K562 (cell line): ENCODE measurements around the gene HOXB5. TPM values are rescaled to one million over a fixed set of nuclear protein-coding genes. Genes with fewer than 3 reads are reported as not detected.

Source experiments
- BRD9 ChIP-seq: fragments of 450-650 bp; IDR thresholded peaks from 2 replicates; pipeline ENCODE4 v1.6.1; 2018; ENCODE audit warnings: low read depth; ENCODE audit not compliant: partially characterized antibody
- C11orf30 ChIP-seq: fragments of 450-650 bp; IDR thresholded peaks from 2 replicates; pipeline ENCODE4 v1.6.1; 2016; ENCODE audit warnings: low read depth, mild to moderate bottlenecking
- CREB3 ChIP-seq: fragments of 450-650 bp; conservative IDR thresholded peaks from 2 replicates; pipeline ENCODE4 v1.6.1; 2016; ENCODE audit warnings: missing genetic modification characterization, low read depth, mild to moderate bottlenecking, missing compliant biosample characterization, moderate library complexity
- ESRRA ChIP-seq: fragments of 450-650 bp; IDR thresholded peaks from 2 replicates; pipeline ENCODE4 v1.6.1; 2014; ENCODE audit warnings: low read depth, mild to moderate bottlenecking, moderate library complexity, borderline replicate concordance
- GATAD2A ChIP-seq: fragments of 450-650 bp; IDR thresholded peaks from 2 replicates; pipeline ENCODE4 v1.6.1; 2017
- GATAD2B ChIP-seq: fragments of 450-650 bp; IDR thresholded peaks from 2 replicates; pipeline ENCODE4 v1.6.1; 2017; ENCODE audit warnings: mild to moderate bottlenecking, borderline replicate concordance
- HCFC1 ChIP-seq: IDR thresholded peaks from 2 replicates; pipeline ENCODE4 v1.6.1; 2012; ENCODE audit warnings: low read depth, low read length, improper control_type of control experiment
- HOMEZ ChIP-seq: fragments of 250-450 bp; sonication (Bioruptor Pico); IDR thresholded peaks from 2 replicates; pipeline ENCODE4 v1.4.0; 2020; ENCODE audit warnings: mild to moderate bottlenecking, moderate library complexity
- LCOR ChIP-seq: sonication (generic); formaldehyde crosslinking; IDR thresholded peaks from 2 replicates; pipeline ENCODE4 v1.8.0; 2022; ENCODE audit warnings: mild to moderate bottlenecking, missing genetic modification reagents
- MAFF ChIP-seq: IDR thresholded peaks from 2 replicates; pipeline ENCODE4 v1.6.1; 2012; ENCODE audit warnings: low read length, improper control_type of control experiment
- MBD2 ChIP-seq: sonication (generic); IDR thresholded peaks from 2 replicates; pipeline ENCODE4 v1.6.1; 2016; ENCODE audit warnings: low read depth, borderline replicate concordance
- MED1 ChIP-seq: sonication (generic); formaldehyde crosslinking; IDR thresholded peaks from 2 replicates; pipeline ENCODE4 v1.8.1; 2023; ENCODE audit warnings: missing genetic modification reagents, borderline replicate concordance
- MTA1 ChIP-seq: fragments of 450-650 bp; IDR thresholded peaks from 2 replicates; pipeline ENCODE4 v1.6.1; 2017; ENCODE audit warnings: borderline replicate concordance
- NR2C2 ChIP-seq, 2 experiments: fragments of 200-800 bp in 1 of 2; sonication (Bioruptor generic) in 1 of 2; sonication (generic) in 1 of 2; formaldehyde crosslinking in 1 of 2; IDR thresholded peaks; 2 replicates each; pipeline versions ENCODE4 v1.6.1 to v1.8.0; 2016 to 2022; ENCODE audit warnings: mild to moderate bottlenecking in 1 of 2, missing compliant biosample characterization in 1 of 2, missing genetic modification characterization in 1 of 2, missing genetic modification reagents in 1 of 2
- POLR2H ChIP-seq: IDR thresholded peaks from 2 replicates; pipeline ENCODE4 v1.6.1; 2016; ENCODE audit warnings: missing genetic modification characterization, low read depth, mild to moderate bottlenecking, control low read depth, missing compliant biosample characterization, moderate library complexity
- PREB ChIP-seq: sonication (generic); formaldehyde crosslinking; IDR thresholded peaks from 2 replicates; pipeline ENCODE4 v1.8.1; 2023; ENCODE audit warnings: mild to moderate bottlenecking, missing genetic modification reagents
- RFX1 ChIP-seq: fragments of 450-650 bp; IDR thresholded peaks from 2 replicates; pipeline ENCODE4 v1.6.1; 2016; ENCODE audit warnings: mild to moderate bottlenecking, moderate library complexity
- SAP30 ChIP-seq: fragments of 200-600 bp; sonication (generic); IDR thresholded peaks from 2 replicates; pipeline ENCODE4 v1.6.1; 2012; ENCODE audit warnings: borderline replicate concordance, low read depth, mild to moderate bottlenecking, moderate library complexity, low read length, control low read depth, inconsistent platforms; ENCODE audit not compliant: insufficient read depth, poor library complexity, severe bottlenecking
- SMAD3 ChIP-seq: fragments of 450-650 bp; formaldehyde crosslinking; conservative IDR thresholded peaks from 2 replicates; pipeline ENCODE4 v1.4.0; 2020; ENCODE audit warnings: mild to moderate bottlenecking
- SRSF7 ChIP-seq: fragments of 200-400 bp; formaldehyde crosslinking; optimal IDR thresholded peaks from 2 replicates; pipeline ENCODE3; 2017; ENCODE audit warnings: mild to moderate bottlenecking, low read depth, low read length
- TCF3 ChIP-seq: sonication (generic); formaldehyde crosslinking; IDR thresholded peaks from 2 replicates; pipeline ENCODE4 v1.4.0; 2020; ENCODE audit warnings: mild to moderate bottlenecking, missing genetic modification reagents
- TSC22D4 ChIP-seq: fragments of 450-650 bp; IDR thresholded peaks from 2 replicates; pipeline ENCODE4 v1.6.1; 2016; ENCODE audit warnings: missing genetic modification characterization, missing biosample characterization, control low read depth
- WHSC1 ChIP-seq: IDR thresholded peaks from one replicate; pipeline ENCODE4 v1.6.1; 2012; ENCODE audit warnings: low read length, control low read depth, inconsistent platforms
- ZNF224 ChIP-seq: sonication (generic); formaldehyde crosslinking; IDR thresholded peaks from 2 replicates; pipeline ENCODE4 v1.8.0; 2022; ENCODE audit warnings: mild to moderate bottlenecking, missing genetic modification reagents
- ZNF561 ChIP-seq: fragments of 450-650 bp; formaldehyde crosslinking; conservative IDR thresholded peaks from 2 replicates; pipeline ENCODE4 v1.4.0; 2020; ENCODE audit warnings: mild to moderate bottlenecking, moderate library complexity
- polyA plus RNA-seq, 8 experiments: library from polyadenylated mRNA; depleted of rRNA in 4 of 8; stranded (reverse) in 5 of 8; unstranded in 3 of 8; fragments of >200 nt; fragmentation: Nextera tagmentation in 2 of 8; fragmentation: Illumina TruSeq in 1 of 8; extraction: Ambion mirVana in 2 of 8; extraction: Trizol in 1 of 8; gene quantifications; 2 replicates each; pipeline versions ENCODE4 v1.2.1 to v1.2.3, GENCODE V29; 2011 to 2014; ENCODE audit warnings: inconsistent platforms in 1 of 8, missing spikeins in 1 of 8
- total RNA-seq, 7 experiments: library from RNA; depleted of rRNA in 6 of 7; stranded (reverse); fragments of >200 nt in 6 of 7; fragmentation: Illumina TruSeq in 2 of 7; extraction: Trizol in 2 of 7; gene quantifications; 2 replicates each; pipeline versions ENCODE4 v1.2.1 to v1.2.3, GENCODE V29; 2011 to 2021; ENCODE audit warnings: low replicate concordance in 1 of 7

The HOXB5 gene
- total and polyA plus RNA-seq, 9 of the 15 experiments (the other 6 are each of a cell fraction or from before 2014, with no cell fraction given): 0.24 to 2.7 (median 0.65) TPM

- TF ChIP-seq CREB3 (tag): no peak
- no peak for TF ChIP-seq SMAD3
- peak; percentile 82 for TF ChIP-seq TCF3 (CRISPR knock-in tag)
- no peak for TF ChIP-seq HCFC1
- TF ChIP-seq MBD2: peak; percentile 59; the same call in 1 of the 2 replicates
- no peak for TF ChIP-seq WHSC1
- no peak for TF ChIP-seq SRSF7
- no peak for TF ChIP-seq C11orf30
- TF ChIP-seq MTA1: no peak
- TF ChIP-seq ZNF561 (CRISPR knock-in tag): no peak
- no peak for TF ChIP-seq RFX1
- no peak for TF ChIP-seq MED1 (CRISPR knock-in tag)
- no peak for TF ChIP-seq MAFF
- no peak for TF ChIP-seq BRD9
- no peak for TF ChIP-seq ZNF224 (CRISPR knock-in tag)
- TF ChIP-seq GATAD2B: peak; percentile 80; the same call in 1 of the 2 replicates
- TF ChIP-seq HOMEZ (CRISPR knock-in tag): no peak
- no peak for TF ChIP-seq PREB (CRISPR knock-in tag)
- TF ChIP-seq GATAD2A: peak; percentile 77
- TF ChIP-seq LCOR (CRISPR knock-in tag): 0 out of 2 replicates have a peak, but pooled peaks have one; percentile 52
- TF ChIP-seq NR2C2 (CRISPR knock-in tag; IDR thresholded peaks at IDR 0.05): no peak
- no peak for TF ChIP-seq NR2C2 (tag; IDR thresholded peaks at IDR 0.05)
- peak; percentile 31; the same call in 1 of the 2 replicates for TF ChIP-seq POLR2H (tag)
- TF ChIP-seq SAP30: no peak
- TF ChIP-seq ESRRA: 0 out of 2 replicates have a peak, but pooled peaks have one; percentile 16
- TF ChIP-seq TSC22D4 (tag): no peak
Observed at GRCh38 chr17:48546924-48547807, 46.4 kb downstream of the HOXB5 start (continued).
